Large intestine (tissue), 3 donors: ENCODE results near the gene BPIFB4. TPM values are rescaled to one million over a fixed set of nuclear protein-coding genes. Genes with fewer than 3 reads are reported as not detected.
"Not testable (repeated sequence)": the region's sequence is repeated elsewhere in the genome, so short reads cannot be mapped to it uniquely, and the experiment has no call there.

Experiments
- DNase-seq, 2 donors: peaks; one replicate each; pipeline versions ENCODE4 v3.0.0 to v3.0.0-alpha.2; 2013
- H3K27ac ChIP-seq: one replicate; pipeline ENCODE4 v1.5.1; 2013; ENCODE audit warnings: low read length
- H3K27me3 ChIP-seq: 2 replicates; pipeline ENCODE4 v1.6.1; 2013; ENCODE audit warnings: low read length; ENCODE audit not compliant: control insufficient read depth, insufficient read depth
- H3K36me3 ChIP-seq: 2 replicates; pipeline ENCODE4 v1.6.1; 2013; ENCODE audit warnings: low read length; ENCODE audit not compliant: control insufficient read depth, insufficient read depth
- H3K4me1 ChIP-seq: one replicate; pipeline ENCODE4 v1.6.1; 2013; ENCODE audit warnings: low read length; ENCODE audit not compliant: control insufficient read depth, insufficient read depth
- H3K4me3 ChIP-seq: one replicate; pipeline ENCODE4 v1.5.1; 2013; ENCODE audit warnings: low read length
- H3K9me3 ChIP-seq: one replicate; pipeline ENCODE4 v1.6.1; 2013; ENCODE audit warnings: mild to moderate bottlenecking, low read depth, low read length, moderate library complexity; ENCODE audit not compliant: control insufficient read depth
- WGBS: methylation state at CpG from one replicate; pipeline ENCODE4 v1.1.5; 2013; ENCODE audit warnings: low lambda C conversion rate; ENCODE audit not compliant: insufficient coverage; 5-methylcytosine and 5-hydroxymethylcytosine counted together
- polyA plus RNA-seq: library from polyadenylated mRNA; unstranded; fragments of 120-200 nt; gene quantifications from one replicate; pipeline ENCODE4 v1.2.1, GENCODE V29; 2013

BPIFB4 gene
- polyA plus RNA-seq, 1 donor = 0.12 TPM

- Histone ChIP-seq H3K27ac (no peak overlapping the region), H3K9me3 (no peaks in the 10 kb centered on the region), H3K4me1 (no peaks in the 10 kb centered on the region), H3K4me3 (no peak overlapping the region), H3K27me3 (peaks cover 5% of the 10 kb centered on the region), H3K36me3 (no peaks in the 10 kb centered on the region)
- no peak for DNase-seq
- 100% methylated on average over 1 of the region's 3 CpGs for WGBS
Observed at GRCh38 chr20:33103556-33103955, 24.1 kb downstream of the BPIFB4 start.

DNA sequence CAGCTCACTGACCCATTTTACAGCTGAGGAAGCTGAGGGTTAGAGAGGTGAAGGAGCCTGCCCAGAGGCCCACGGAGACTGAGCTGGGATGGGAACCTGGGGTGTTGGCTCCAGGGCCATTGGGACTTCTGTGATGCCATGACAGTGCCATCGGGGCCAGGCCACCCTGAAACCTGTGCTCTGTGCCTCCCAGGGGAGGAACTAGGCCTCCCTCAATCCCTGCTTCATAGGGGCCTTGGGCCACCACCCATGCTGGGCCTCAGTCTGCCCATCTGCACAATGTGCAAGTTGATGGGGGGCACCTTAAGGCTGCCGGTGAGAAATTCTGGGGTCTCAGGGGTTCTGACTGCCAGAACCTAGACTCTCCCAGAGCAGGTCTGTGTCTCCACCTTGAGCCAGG, 24.9 kb downstream of the BPIFB4 start:
- Histone ChIP-seq H3K4me3 (no peak overlapping the region), H3K27me3 (peaks cover 5% of the 10 kb centered on the region), H3K27ac (no peak overlapping the region), H3K36me3 (no peaks in the 10 kb centered on the region), H3K4me1 (no peaks in the 10 kb centered on the region), H3K9me3 (no peaks in the 10 kb centered on the region)
- no peak for DNase-seq
- WGBS = no CpG with 5 or more reads among the region's 3 CpGs

DNA sequence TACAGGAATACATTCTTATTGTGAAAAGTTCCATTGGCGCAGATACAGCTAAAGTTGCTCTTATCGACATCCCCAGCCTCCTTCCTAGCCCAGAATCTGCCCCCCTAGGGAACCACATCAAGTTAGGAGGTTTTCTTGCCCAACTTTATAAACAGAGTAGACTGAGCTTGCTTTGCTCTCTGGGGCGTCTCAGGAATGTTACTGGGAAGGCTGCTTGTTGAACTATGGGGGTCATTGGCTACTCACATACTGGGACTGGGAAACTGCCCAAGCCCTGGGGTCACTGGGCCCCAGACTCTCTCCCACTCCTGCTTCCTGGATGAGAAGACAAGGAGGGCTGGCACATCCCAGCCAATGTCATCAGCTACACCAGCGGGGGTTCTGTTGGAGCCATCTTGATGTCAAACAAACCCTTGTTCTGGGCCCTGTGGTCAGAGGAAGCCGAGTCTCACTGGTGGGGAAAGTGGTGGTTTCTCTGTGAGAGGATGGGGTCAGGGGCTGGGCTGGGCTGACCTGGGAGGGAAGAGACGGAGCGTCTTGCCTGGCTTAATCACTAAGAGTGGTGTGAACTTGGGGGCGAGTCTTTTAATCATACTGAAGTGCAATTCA, 26.0 kb downstream of the BPIFB4 start:
- Histone ChIP-seq H3K27me3 (peaks cover 5% of the 10 kb centered on the region), H3K36me3 (no peaks in the 10 kb centered on the region), H3K27ac (no peak overlapping the region), H3K9me3 (no peaks in the 10 kb centered on the region), H3K4me1 (no peaks in the 10 kb centered on the region), H3K4me3 (no peak overlapping the region)
- WGBS = no CpG with 5 or more reads among the region's 8 CpGs
- DNase-seq = no peak

GRCh38 chr20:33106058-33106620, 26.7 kb downstream of the BPIFB4 start:
- H3K27me3 ChIP-seq, H3K27ac ChIP-seq, H3K9me3 ChIP-seq, H3K4me3 ChIP-seq, H3K36me3 ChIP-seq, H3K4me1 ChIP-seq: not testable (repeated sequence)
- peak in 1 of 2 donors; percentile 29 for DNase-seq
- WGBS = no CpG with 5 or more reads among the region's 7 CpGs

GRCh38 chr20:33108661-33109060, 29.2 kb downstream of the BPIFB4 start:
- 40% methylated on average over 1 of the region's 2 CpGs for WGBS
- no peak for DNase-seq
- Histone ChIP-seq H3K27ac (no peak overlapping the region), H3K4me3 (no peak overlapping the region), H3K36me3 (no peaks in the 10 kb centered on the region), H3K9me3 (no peaks in the 10 kb centered on the region), H3K27me3 (peaks cover 5% of the 10 kb centered on the region), H3K4me1 (no peaks in the 10 kb centered on the region)

GRCh38 chr20:33110147-33110825, 30.8 kb downstream of the BPIFB4 start:
- WGBS = 92% methylated on average over 2 of the region's 8 CpGs
- DNase-seq = no peak
- no peak overlapping the region for H3K27ac ChIP-seq
- H3K9me3 ChIP-seq = peaks cover 4% of the 10 kb centered on the region
- H3K4me3 ChIP-seq = no peak overlapping the region
- no peaks in the 10 kb centered on the region for H3K36me3 ChIP-seq
- no peaks in the 10 kb centered on the region for H3K4me1 ChIP-seq
- H3K27me3 ChIP-seq = peaks cover 4% of the 10 kb centered on the region

DNA sequence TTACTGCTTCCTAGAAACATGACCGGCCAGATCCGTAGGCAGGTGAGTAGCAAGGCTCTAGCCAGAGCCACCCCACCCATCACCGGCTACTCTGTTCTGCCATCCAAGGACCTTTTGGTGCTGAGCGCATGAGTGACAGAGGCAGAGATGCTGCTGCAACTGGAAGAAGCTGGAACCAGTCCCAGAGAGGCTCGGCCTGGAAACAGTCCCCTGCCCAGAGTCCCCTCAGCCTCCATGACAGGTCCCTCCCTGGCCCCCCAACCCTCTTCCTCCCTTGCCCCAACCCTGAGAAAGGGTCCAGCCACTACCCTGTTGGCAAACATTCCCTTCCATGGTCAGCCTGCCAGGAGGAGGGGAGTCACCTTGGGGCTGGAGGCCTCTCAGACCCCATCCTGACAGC, 31.9 kb downstream of the BPIFB4 start:
- no peaks in the 10 kb centered on the region for H3K4me1 ChIP-seq
- H3K27me3 ChIP-seq = no peaks in the 10 kb centered on the region
- H3K9me3 ChIP-seq = peaks cover 4% of the 10 kb centered on the region
- H3K4me3 ChIP-seq = no peak overlapping the region
- DNase-seq = no peak
- no peak overlapping the region for H3K27ac ChIP-seq
- no peaks in the 10 kb centered on the region for H3K36me3 ChIP-seq
- no CpG with 5 or more reads among the region's 5 CpGs for WGBS

DNA sequence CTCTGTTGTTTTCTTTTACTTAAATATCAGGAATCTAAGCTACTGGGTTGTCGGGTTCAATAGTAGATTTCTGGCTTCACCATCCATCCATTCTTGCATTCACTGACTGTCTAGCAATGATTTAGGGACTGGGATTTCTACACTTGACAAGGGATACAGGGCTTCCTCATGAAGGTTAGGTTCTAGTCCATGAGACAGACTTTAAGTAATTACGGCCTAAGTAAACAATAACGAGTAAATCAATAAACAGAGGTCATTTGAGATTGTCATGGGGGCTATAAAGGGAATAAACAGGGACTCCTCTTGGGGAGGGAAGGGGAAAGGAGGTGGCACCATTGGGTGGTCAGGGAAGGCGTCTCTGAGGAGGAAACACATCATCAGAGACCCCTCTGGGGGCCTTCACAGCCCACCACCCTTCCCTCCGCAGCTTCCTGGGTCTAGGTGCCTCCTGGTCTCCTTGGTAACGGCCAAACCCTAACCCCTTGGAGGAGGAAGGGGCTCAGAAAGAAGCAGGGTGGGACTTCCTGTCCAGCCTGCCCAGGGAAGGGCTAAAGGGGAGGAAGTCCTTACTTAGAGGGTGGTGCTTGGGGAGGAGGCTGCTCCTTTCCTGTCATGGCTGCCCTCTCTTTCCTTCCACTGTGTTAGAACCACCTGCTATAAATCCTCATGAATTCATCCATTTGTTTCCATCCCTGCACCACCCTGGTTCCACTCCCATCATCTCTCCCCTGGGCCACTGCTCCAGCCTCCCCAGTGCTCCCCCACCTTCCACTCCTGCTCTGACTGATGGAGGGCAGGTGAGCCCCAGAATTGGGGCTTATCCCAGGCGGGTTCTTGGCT, 33.3 kb downstream of the BPIFB4 start:
- Histone ChIP-seq H3K27me3 (no peaks in the 10 kb centered on the region), H3K4me3 (no peak overlapping the region), H3K4me1 (no peaks in the 10 kb centered on the region), H3K36me3 (no peaks in the 10 kb centered on the region), H3K9me3 (peaks cover 4% of the 10 kb centered on the region), H3K27ac (no peak overlapping the region)
- no CpG with 5 or more reads among the region's 7 CpGs for WGBS
- no peak for DNase-seq

DNA sequence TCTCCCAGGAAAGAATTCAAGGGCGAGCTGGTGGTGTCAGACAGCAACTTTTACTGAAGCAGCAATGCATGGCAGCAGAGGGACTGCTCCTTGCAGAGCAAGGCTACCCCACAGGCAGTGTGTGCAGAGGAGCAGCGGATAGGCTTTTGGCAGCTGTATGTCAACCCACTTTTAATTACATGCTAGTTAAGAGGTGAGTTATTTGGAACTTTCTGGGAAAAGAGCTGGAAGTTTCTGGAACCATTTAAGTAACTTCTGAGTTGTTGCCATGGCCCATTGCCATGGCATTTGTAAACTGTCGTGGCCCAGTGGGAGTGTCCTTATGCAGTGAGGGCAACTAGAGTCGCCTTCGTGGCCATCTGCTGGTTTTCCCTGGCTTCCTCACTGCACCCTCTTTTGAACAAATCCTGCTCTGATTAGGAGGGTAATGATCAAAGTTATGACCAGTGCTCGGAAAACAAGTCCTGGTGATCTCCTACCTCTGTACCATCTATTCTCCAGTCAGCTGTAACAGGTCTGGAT, 34.0 kb downstream of the BPIFB4 start:
- Histone ChIP-seq H3K4me3 (no peak overlapping the region), H3K27ac (no peak overlapping the region), H3K27me3 (no peaks in the 10 kb centered on the region), H3K36me3 (no peaks in the 10 kb centered on the region), H3K4me1 (no peaks in the 10 kb centered on the region), H3K9me3 (peaks cover 4% of the 10 kb centered on the region)
- no CpG with 5 or more reads among the region's 6 CpGs for whole genome bisulfite sequencing
- DNase-seq = no peak

DNA sequence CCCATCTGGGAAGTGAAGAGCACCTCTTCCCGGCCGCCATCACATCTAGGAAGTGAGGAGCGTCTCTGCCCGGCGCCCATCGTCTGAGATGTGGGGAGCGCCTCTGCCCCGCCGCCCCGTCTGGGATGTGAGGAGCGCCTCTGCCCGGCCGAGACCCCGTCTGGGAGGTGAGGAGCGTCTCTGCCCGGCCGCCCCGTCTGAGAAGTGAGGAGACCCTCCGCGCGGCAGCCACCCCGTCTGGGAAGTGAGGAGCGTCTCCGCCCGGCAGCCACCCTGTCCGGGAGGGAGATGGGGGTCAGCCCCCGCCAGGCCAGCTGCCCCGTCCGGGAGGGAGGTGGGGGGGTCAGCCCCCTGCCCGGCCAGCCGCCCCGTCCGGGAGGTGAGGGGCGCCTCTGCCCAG, 36.1 kb downstream of the BPIFB4 start:
- H3K4me3 ChIP-seq, DNase-seq, H3K9me3 ChIP-seq, H3K27ac ChIP-seq, H3K36me3 ChIP-seq, H3K4me1 ChIP-seq, H3K27me3 ChIP-seq: not testable (repeated sequence)
- no CpG with 5 or more reads among the region's 34 CpGs for WGBS
